SK-N-SH treated with all-trans-retinoic acid at 6 μM for 48 hours (cell line): ENCODE results near the gene SLC35D3.
"Not testable (repeated sequence)": the region's sequence is repeated elsewhere in the genome, so short reads cannot be mapped to it uniquely, and the experiment has no call there.

Source experiments
- ATAC-seq: fragments of 200-7000 bp; cut with Tn5 transposase; 3 replicates; pipeline ENCODE4 v1.9.1; 2020; ENCODE audit warnings: mild to moderate bottlenecking, moderate library complexity
- BACH2 ChIP-seq: fragments of 250-450 bp; sonication (Bioruptor Pico); IDR thresholded peaks from 2 replicates; pipeline ENCODE4 v1.9.0; 2021; ENCODE audit warnings: mild to moderate bottlenecking, borderline replicate concordance
- CSDC2 ChIP-seq: fragments of 250-450 bp; sonication (Bioruptor Pico); IDR thresholded peaks from 2 replicates; pipeline ENCODE4 v1.5.0; 2020; ENCODE audit warnings: mild to moderate bottlenecking, moderate library complexity
- ESRRG ChIP-seq: fragments of 250-450 bp; sonication (Bioruptor Pico); IDR thresholded peaks from 2 replicates; pipeline ENCODE4 v1.6.1; 2021; ENCODE audit warnings: mild to moderate bottlenecking
- GLIS3 ChIP-seq: fragments of 250-450 bp; sonication (Bioruptor Pico); IDR thresholded peaks from 2 replicates; pipeline ENCODE4 v1.5.0; 2020; ENCODE audit warnings: mild to moderate bottlenecking, moderate library complexity
- ISL1 ChIP-seq: fragments of 250-450 bp; sonication (Bioruptor Pico); IDR thresholded peaks from 2 replicates; pipeline ENCODE4 v2.1.2; 2022; ENCODE audit warnings: mild to moderate bottlenecking, moderate library complexity
- OSR1 ChIP-seq: fragments of 250-450 bp; sonication (Bioruptor Pico); IDR thresholded peaks from 2 replicates; pipeline ENCODE4 v1.8.0; 2022; ENCODE audit warnings: moderate library complexity, mild to moderate bottlenecking, inconsistent platforms
- RARB ChIP-seq: fragments of 250-450 bp; sonication (Bioruptor Pico); IDR thresholded peaks from 2 replicates; pipeline ENCODE4 v1.8.0; 2021; ENCODE audit warnings: mild to moderate bottlenecking, moderate library complexity
- SNAI2 ChIP-seq: fragments of 250-450 bp; sonication (Bioruptor Pico); IDR thresholded peaks from 2 replicates; pipeline ENCODE4 v1.5.0; 2020; ENCODE audit warnings: mild to moderate bottlenecking, moderate library complexity
- TOX ChIP-seq: fragments of 250-450 bp; sonication (Bioruptor Pico); IDR thresholded peaks from 2 replicates; pipeline ENCODE4 v1.8.0; 2021; ENCODE audit warnings: mild to moderate bottlenecking, moderate library complexity, borderline replicate concordance
- ZC3H10 ChIP-seq: fragments of 250-450 bp; sonication (Bioruptor Pico); IDR thresholded peaks from 2 replicates; pipeline ENCODE4 v1.5.1; 2021; ENCODE audit warnings: mild to moderate bottlenecking, moderate library complexity
- ZFP30 ChIP-seq: fragments of 450-650 bp; formaldehyde crosslinking; IDR thresholded peaks from 2 replicates; pipeline ENCODE4 v1.5.0; 2022; ENCODE audit warnings: mild to moderate bottlenecking, moderate library complexity
- ZNF565 ChIP-seq: fragments of 450-650 bp; formaldehyde crosslinking; conservative IDR thresholded peaks from 2 replicates; pipeline ENCODE4 v1.5.0; 2020; ENCODE audit warnings: low read depth, mild to moderate bottlenecking, moderate library complexity
- ZNF70 ChIP-seq: fragments of 450-650 bp; formaldehyde crosslinking; IDR thresholded peaks from 2 replicates; pipeline ENCODE4 v1.5.0; 2020; ENCODE audit warnings: mild to moderate bottlenecking, moderate library complexity
- ZNF8 ChIP-seq: fragments of 450-650 bp; formaldehyde crosslinking; IDR thresholded peaks from 2 replicates; pipeline ENCODE4 v1.5.0; 2020; ENCODE audit warnings: mild to moderate bottlenecking, moderate library complexity
- TF ChIP-seq, protein P1 (sequence below): fragments of 250-450 bp; sonication (Bioruptor Pico); IDR thresholded peaks from 2 replicates; pipeline ENCODE4 v1.5.1; 2021; ENCODE audit warnings: mild to moderate bottlenecking, moderate library complexity
- TF ChIP-seq, protein P2 (sequence below): fragments of 250-450 bp; sonication (Bioruptor Pico); IDR thresholded peaks from 2 replicates; pipeline ENCODE4 v1.5.1; 2020; ENCODE audit warnings: low read depth, mild to moderate bottlenecking, moderate library complexity
- TF ChIP-seq, protein P3 (sequence below): fragments of 250-450 bp; sonication (Bioruptor Pico); IDR thresholded peaks from 2 replicates; pipeline ENCODE4 v1.5.0; 2020; ENCODE audit warnings: mild to moderate bottlenecking, moderate library complexity
- TF ChIP-seq, protein P4 (sequence below): fragments of 250-450 bp; sonication (Bioruptor Pico); IDR thresholded peaks from 2 replicates; pipeline ENCODE4 v1.8.0; 2020; ENCODE audit warnings: mild to moderate bottlenecking, moderate library complexity, borderline replicate concordance
- TF ChIP-seq, protein P5 (sequence below): fragments of 250-450 bp; sonication (Bioruptor Pico); IDR thresholded peaks from 2 replicates; pipeline ENCODE4 v1.8.0; 2021; ENCODE audit warnings: low read depth, mild to moderate bottlenecking, moderate library complexity, borderline replicate concordance

The SLC35D3 gene

DNA sequence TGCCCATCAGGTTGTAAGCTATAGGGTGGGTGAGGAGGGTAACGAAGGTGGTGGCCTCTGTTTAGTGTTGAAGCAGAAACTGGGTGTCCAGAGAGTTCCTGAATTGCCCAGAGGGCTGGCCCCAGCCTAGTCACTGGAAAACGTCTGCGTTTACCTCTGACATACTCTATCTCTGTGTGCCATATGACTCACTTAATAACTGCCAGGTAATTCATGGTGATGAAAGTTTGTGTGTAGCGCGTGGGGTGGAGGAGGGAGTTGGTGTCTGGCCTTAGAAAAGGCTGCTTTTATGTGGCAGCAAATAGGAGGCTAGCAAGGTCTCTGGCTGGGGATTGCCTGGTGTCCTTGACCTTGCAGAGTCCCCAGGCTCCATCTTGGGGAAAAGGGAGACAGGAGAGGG, 47.3 kb downstream of the SLC35D3 start (continued):
- TF ChIP-seq, protein P1, sequence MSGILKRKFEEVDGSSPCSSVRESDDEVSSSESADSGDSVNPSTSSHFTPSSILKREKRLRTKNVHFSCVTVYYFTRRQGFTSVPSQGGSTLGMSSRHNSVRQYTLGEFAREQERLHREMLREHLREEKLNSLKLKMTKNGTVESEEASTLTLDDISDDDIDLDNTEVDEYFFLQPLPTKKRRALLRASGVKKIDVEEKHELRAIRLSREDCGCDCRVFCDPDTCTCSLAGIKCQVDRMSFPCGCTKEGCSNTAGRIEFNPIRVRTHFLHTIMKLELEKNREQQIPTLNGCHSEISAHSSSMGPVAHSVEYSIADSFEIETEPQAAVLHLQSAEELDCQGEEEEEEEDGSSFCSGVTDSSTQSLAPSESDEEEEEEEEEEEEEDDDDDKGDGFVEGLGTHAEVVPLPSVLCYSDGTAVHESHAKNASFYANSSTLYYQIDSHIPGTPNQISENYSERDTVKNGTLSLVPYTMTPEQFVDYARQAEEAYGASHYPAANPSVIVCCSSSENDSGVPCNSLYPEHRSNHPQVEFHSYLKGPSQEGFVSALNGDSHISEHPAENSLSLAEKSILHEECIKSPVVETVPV (CRISPR knock-in tag), result no peak
- TF ChIP-seq ESRRG (CRISPR knock-in tag) (no peak), ZC3H10 (no peak), GLIS3 (no peak), TOX (CRISPR knock-in tag) (no peak)

DNA sequence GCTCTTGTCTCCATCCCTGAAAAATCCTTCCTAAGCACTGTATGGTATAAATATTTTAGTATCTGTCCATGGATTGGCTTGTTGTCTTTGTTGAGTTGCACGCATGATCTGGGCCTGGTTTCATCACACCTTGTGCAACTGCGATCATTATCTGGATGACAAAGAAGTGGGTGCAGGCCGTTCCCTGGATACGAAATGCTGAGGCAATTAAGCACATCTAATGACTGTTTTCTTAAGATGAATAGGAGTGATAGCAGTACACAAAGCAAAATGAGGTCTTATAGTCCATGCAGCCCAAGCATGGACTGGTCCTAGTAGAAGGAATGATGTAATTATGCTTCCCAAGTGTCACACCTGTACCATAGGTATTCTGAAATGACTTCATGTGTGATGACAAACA, 47.8 kb downstream of the SLC35D3 start:
- no peak for ATAC-seq
- TF ChIP-seq CSDC2 (CRISPR knock-in tag) (no peak), GLIS3 (no peak), ZNF565 (CRISPR knock-in tag) (no peak), ZC3H10 (no peak), SNAI2 (no peak), RARB (CRISPR knock-in tag) (no peak), ZFP30 (CRISPR knock-in tag) (no peak), OSR1 (CRISPR knock-in tag) (no peak), ISL1 (CRISPR knock-in tag) (no peak), TOX (CRISPR knock-in tag) (no peak), ZNF70 (no peak)
- TF ChIP-seq, protein P2, sequence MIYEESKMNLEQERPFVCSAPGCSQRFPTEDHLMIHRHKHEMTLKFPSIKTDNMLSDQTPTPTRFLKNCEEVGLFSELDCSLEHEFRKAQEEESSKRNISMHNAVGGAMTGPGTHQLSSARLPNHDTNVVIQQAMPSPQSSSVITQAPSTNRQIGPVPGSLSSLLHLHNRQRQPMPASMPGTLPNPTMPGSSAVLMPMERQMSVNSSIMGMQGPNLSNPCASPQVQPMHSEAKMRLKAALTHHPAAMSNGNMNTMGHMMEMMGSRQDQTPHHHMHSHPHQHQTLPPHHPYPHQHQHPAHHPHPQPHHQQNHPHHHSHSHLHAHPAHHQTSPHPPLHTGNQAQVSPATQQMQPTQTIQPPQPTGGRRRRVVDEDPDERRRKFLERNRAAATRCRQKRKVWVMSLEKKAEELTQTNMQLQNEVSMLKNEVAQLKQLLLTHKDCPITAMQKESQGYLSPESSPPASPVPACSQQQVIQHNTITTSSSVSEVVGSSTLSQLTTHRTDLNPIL (CRISPR knock-in tag), result no peak
- TF ChIP-seq, protein P3, sequence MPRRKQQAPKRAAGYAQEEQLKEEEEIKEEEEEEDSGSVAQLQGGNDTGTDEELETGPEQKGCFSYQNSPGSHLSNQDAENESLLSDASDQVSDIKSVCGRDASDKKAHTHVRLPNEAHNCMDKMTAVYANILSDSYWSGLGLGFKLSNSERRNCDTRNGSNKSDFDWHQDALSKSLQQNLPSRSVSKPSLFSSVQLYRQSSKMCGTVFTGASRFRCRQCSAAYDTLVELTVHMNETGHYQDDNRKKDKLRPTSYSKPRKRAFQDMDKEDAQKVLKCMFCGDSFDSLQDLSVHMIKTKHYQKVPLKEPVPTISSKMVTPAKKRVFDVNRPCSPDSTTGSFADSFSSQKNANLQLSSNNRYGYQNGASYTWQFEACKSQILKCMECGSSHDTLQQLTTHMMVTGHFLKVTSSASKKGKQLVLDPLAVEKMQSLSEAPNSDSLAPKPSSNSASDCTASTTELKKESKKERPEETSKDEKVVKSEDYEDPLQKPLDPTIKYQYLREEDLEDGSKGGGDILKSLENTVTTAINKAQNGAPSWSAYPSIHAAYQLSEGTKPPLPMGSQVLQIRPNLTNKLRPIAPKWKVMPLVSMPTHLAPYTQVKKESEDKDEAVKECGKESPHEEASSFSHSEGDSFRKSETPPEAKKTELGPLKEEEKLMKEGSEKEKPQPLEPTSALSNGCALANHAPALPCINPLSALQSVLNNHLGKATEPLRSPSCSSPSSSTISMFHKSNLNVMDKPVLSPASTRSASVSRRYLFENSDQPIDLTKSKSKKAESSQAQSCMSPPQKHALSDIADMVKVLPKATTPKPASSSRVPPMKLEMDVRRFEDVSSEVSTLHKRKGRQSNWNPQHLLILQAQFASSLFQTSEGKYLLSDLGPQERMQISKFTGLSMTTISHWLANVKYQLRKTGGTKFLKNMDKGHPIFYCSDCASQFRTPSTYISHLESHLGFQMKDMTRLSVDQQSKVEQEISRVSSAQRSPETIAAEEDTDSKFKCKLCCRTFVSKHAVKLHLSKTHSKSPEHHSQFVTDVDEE (CRISPR knock-in tag), result no peak
- TF ChIP-seq, protein P4, sequence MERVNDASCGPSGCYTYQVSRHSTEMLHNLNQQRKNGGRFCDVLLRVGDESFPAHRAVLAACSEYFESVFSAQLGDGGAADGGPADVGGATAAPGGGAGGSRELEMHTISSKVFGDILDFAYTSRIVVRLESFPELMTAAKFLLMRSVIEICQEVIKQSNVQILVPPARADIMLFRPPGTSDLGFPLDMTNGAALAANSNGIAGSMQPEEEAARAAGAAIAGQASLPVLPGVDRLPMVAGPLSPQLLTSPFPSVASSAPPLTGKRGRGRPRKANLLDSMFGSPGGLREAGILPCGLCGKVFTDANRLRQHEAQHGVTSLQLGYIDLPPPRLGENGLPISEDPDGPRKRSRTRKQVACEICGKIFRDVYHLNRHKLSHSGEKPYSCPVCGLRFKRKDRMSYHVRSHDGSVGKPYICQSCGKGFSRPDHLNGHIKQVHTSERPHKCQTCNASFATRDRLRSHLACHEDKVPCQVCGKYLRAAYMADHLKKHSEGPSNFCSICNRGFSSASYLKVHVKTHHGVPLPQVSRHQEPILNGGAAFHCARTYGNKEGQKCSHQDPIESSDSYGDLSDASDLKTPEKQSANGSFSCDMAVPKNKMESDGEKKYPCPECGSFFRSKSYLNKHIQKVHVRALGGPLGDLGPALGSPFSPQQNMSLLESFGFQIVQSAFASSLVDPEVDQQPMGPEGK (CRISPR knock-in tag), result no peak
- TF ChIP-seq, protein P5, sequence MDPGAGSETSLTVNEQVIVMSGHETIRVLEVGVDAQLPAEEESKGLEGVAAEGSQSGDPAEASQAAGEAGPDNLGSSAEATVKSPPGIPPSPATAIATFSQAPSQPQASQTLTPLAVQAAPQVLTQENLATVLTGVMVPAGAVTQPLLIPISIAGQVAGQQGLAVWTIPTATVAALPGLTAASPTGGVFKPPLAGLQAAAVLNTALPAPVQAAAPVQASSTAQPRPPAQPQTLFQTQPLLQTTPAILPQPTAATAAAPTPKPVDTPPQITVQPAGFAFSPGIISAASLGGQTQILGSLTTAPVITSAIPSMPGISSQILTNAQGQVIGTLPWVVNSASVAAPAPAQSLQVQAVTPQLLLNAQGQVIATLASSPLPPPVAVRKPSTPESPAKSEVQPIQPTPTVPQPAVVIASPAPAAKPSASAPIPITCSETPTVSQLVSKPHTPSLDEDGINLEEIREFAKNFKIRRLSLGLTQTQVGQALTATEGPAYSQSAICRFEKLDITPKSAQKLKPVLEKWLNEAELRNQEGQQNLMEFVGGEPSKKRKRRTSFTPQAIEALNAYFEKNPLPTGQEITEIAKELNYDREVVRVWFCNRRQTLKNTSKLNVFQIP (CRISPR knock-in tag), result no peak

DNA sequence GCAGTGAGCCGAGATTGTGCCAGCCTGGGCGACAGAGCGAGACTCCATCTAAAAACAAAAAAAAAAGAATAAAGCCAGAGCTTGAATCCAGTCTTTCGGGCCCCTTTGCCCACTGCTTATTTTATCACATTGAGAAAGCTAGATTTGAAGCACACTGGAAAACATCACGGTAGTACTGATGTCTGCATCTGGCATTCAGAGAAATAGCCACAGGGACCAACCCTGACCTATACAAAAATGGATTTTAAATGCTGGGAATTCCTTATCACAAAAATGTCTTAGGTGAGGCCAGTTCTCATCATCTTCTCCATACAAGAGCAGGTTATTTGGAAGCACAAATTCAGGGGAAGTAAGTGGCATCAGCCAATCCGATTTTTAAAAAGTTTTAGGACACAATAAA, 49.5 kb downstream of the SLC35D3 start:
- no peak for ATAC-seq
- TF ChIP-seq ESRRG (CRISPR knock-in tag), result no peak
- TF ChIP-seq ZNF70, result no peak
- no peak for TF ChIP-seq SNAI2
- no peak for TF ChIP-seq BACH2 (CRISPR knock-in tag)
- TF ChIP-seq TOX (CRISPR knock-in tag), result no peak
- no peak for TF ChIP-seq ISL1 (CRISPR knock-in tag)
- TF ChIP-seq ZNF8 (CRISPR knock-in tag), result no peak
- TF ChIP-seq ZFP30 (CRISPR knock-in tag), result no peak
- TF ChIP-seq CSDC2 (CRISPR knock-in tag), result no peak
- TF ChIP-seq, protein P4 (CRISPR knock-in tag), result no peak
- TF ChIP-seq, protein P5 (CRISPR knock-in tag), result no peak

DNA sequence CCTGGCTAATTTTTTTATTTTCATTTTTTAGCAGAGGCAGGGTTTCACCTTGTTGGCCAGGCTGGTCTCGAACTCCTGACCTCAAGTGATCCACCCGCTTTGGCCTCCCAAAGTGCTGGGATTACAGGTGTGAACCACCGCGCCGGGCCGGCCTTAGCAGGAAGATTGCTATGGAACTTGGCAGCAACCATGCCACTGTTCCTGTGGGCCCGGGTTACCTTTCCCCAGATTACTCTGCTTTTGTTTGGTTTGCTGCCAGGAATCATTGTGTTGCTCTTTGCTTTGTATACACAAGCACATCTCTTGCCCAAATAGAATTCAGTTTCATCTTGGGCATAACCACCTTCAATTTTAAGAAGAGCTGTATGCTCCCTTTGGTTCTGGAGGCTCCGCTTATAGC, 51.7 kb downstream of the SLC35D3 start:
- ATAC-seq, result not testable (repeated sequence)
